ENCODE data around the gene LSS.

Gene LSS

GRCh38 chr21:46158666-46159300 lies 69.8 kb downstream of the LSS start:
- no peak overlapping the region for H3K4me3 ChIP-seq (ENCODE audit: low read depth, low read length)
- TF ChIP-seq MAX (IDR thresholded peaks at IDR 0.05; ENCODE audit: low read depth, low read length) = no peak
- no peak for TF ChIP-seq POLR2A (IDR thresholded peaks at IDR 0.05; ENCODE audit: extremely low read depth, insufficient read length)
- TF ChIP-seq MYC (IDR thresholded peaks at IDR 0.05; ENCODE audit: low read depth, low read length) = no peak
- no peak for TF ChIP-seq CTCF (IDR thresholded peaks at IDR 0.05; ENCODE audit: low read depth, low read length)
- no peak for DNase-seq (ENCODE audit: low read depth)

GRCh38 chr21:46157987-46158451 lies 70.6 kb downstream of the LSS start:
- TF ChIP-seq MYC (IDR thresholded peaks at IDR 0.05; ENCODE audit: low read depth, low read length) (no peak), MAX (IDR thresholded peaks at IDR 0.05; ENCODE audit: low read depth, low read length) (no peak), POLR2A (IDR thresholded peaks at IDR 0.05; ENCODE audit: extremely low read depth, insufficient read length) (no peak), CTCF (IDR thresholded peaks at IDR 0.05; ENCODE audit: low read depth, low read length) (no peak)
- DNase-seq (ENCODE audit: low read depth) = no peak
- H3K4me3 ChIP-seq (ENCODE audit: low read depth, low read length) = no peak overlapping the region

- TF ChIP-seq MAX (IDR thresholded peaks at IDR 0.05; ENCODE audit: low read depth, low read length) = no peak
- no peak for TF ChIP-seq POLR2A (IDR thresholded peaks at IDR 0.05; ENCODE audit: extremely low read depth, insufficient read length)
- no peak for TF ChIP-seq CTCF (IDR thresholded peaks at IDR 0.05; ENCODE audit: low read depth, low read length)
- no peak for TF ChIP-seq MYC (IDR thresholded peaks at IDR 0.05; ENCODE audit: low read depth, low read length)
- no peak for DNase-seq (ENCODE audit: low read depth)
Measured at GRCh38 chr21:46157396-46157986, 71.1 kb downstream of the LSS start.

GRCh38 chr21:46156678-46157077 lies 71.9 kb downstream of the LSS start:
- no peak for DNase-seq (ENCODE audit: low read depth)
- TF ChIP-seq MYC (IDR thresholded peaks at IDR 0.05; ENCODE audit: low read depth, low read length) (no peak), MAX (IDR thresholded peaks at IDR 0.05; ENCODE audit: low read depth, low read length) (no peak), POLR2A (IDR thresholded peaks at IDR 0.05; ENCODE audit: extremely low read depth, insufficient read length) (no peak), CTCF (IDR thresholded peaks at IDR 0.05; ENCODE audit: low read depth, low read length) (no peak)
- no peak overlapping the region for H3K4me3 ChIP-seq (ENCODE audit: low read depth, low read length)

More at GRCh38 chr21:46157396-46157986, 71.1 kb downstream of the LSS start:
- H3K4me3 ChIP-seq (ENCODE audit: low read depth, low read length) = no peak overlapping the region

GRCh38 chr21:46156378-46156645 lies 72.3 kb downstream of the LSS start:
- H3K4me3 ChIP-seq (ENCODE audit: low read depth, low read length) = no peak overlapping the region
- no peak for TF ChIP-seq MAX (IDR thresholded peaks at IDR 0.05; ENCODE audit: low read depth, low read length)
- TF ChIP-seq MYC (IDR thresholded peaks at IDR 0.05; ENCODE audit: low read depth, low read length) = no peak
- no peak for TF ChIP-seq POLR2A (IDR thresholded peaks at IDR 0.05; ENCODE audit: extremely low read depth, insufficient read length)
- no peak for TF ChIP-seq CTCF (IDR thresholded peaks at IDR 0.05; ENCODE audit: low read depth, low read length)
- no peak for DNase-seq (ENCODE audit: low read depth)

Data from NB4 (cell line).